ENCODE results near the gene POLR1A. TPM values are rescaled to one million over a fixed set of nuclear protein-coding genes. Genes with fewer than 3 reads are reported as not detected.

Gene POLR1A
- total RNA-seq, 1 donor from 2014 or later, result 45.2 TPM

DNA sequence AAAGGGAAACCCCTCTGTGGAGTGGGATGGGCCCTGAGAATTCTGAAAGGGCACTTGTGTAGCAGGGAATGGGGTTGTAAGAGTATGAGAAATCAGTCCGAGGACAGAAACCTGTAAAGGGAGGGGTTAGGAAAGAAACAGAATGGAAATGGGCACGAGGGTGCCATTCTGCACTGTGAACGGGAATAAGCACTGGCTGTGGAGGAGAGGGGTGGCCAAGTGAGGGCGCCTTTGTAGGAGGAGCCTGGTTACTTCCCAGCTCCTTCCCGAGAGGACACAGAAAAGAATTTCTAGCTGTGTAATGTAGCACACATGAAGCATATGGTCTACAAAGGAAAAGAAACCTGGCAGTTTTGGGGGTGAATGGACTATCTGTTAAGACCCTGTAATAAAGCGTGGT, 53.4 kb downstream of the POLR1A start:
- Histone ChIP-seq H2AFZ (ENCODE audit: low read depth, low read length) (no peak overlapping the region), H3K36me3 (ENCODE audit: insufficient read depth, low read length) (peaks cover 29% of the 10 kb centered on the region), H3K9me3 (ENCODE audit: insufficient read depth, low read depth, low read length) (no peaks in the 10 kb centered on the region), H3K27me3 (ENCODE audit: insufficient read depth, low read length) (no peaks in the 10 kb centered on the region), H3K4me3 (ENCODE audit: insufficient read depth, low read depth, low read length) (no peak overlapping the region), H3K9ac (ENCODE audit: low read length) (no peak overlapping the region), H3K4me1 (ENCODE audit: insufficient read depth, low read length) (peaks cover 3% of the 10 kb centered on the region), H4K20me1 (ENCODE audit: insufficient read depth, low read length) (no peaks in the 10 kb centered on the region), H3K27ac (ENCODE audit: low read depth, low read length) (no peak overlapping the region), H3K79me2 (ENCODE audit: insufficient read depth, low read length) (no peaks in the 10 kb centered on the region), H3K4me2 (ENCODE audit: low read length) (no peak overlapping the region)
- Mint-ChIP-seq H3K36me3 (ENCODE audit: low read depth, unreplicated experiment) (peaks cover 22% of the 10 kb centered on the region), H3K9me3 (ENCODE audit: unreplicated experiment) (no peaks in the 10 kb centered on the region), H3K27ac (ENCODE audit: unreplicated experiment) (no peak overlapping the region), H3K27me3 (ENCODE audit: low read depth, unreplicated experiment) (no peaks in the 10 kb centered on the region), H3K4me3 (ENCODE audit: unreplicated experiment) (no peak overlapping the region), H3K4me1 (ENCODE audit: low read depth, unreplicated experiment) (peaks cover 1% of the 10 kb centered on the region)
- FAIRE-seq (no peak), DNase-seq (ENCODE audit: low read depth) (no peak)
- TF ChIP-seq CTCF (IDR thresholded peaks at IDR 0.05; ENCODE audit: insufficient read depth, low read depth, low read length) (no peak), EZH2 (IDR thresholded peaks at IDR 0.05; ENCODE audit: insufficient read depth, low read length) (no peak)

- TF ChIP-seq CTCF (IDR thresholded peaks at IDR 0.05; ENCODE audit: insufficient read depth, low read depth, low read length), result no peak
- TF ChIP-seq EZH2 (IDR thresholded peaks at IDR 0.05; ENCODE audit: insufficient read depth, low read length), result no peak
- H3K9ac ChIP-seq (ENCODE audit: low read length), result no peak overlapping the region
- no peaks in the 10 kb centered on the region for H3K9me3 ChIP-seq (ENCODE audit: insufficient read depth, low read depth, low read length)
- no peaks in the 10 kb centered on the region for H3K9me3 Mint-ChIP-seq (ENCODE audit: unreplicated experiment)
- no peak overlapping the region for H3K4me3 ChIP-seq (ENCODE audit: insufficient read depth, low read depth, low read length)
- H3K4me3 Mint-ChIP-seq (ENCODE audit: unreplicated experiment), result no peak overlapping the region
- H4K20me1 ChIP-seq (ENCODE audit: insufficient read depth, low read length), result no peaks in the 10 kb centered on the region
- FAIRE-seq (no peak), DNase-seq (ENCODE audit: low read depth) (no peak)
- peaks cover 5% of the 10 kb centered on the region for H3K4me1 ChIP-seq (ENCODE audit: insufficient read depth, low read length)
- peaks cover 6% of the 10 kb centered on the region for H3K4me1 Mint-ChIP-seq (ENCODE audit: low read depth, unreplicated experiment)
- H3K27ac Mint-ChIP-seq (ENCODE audit: unreplicated experiment), result no peak overlapping the region
- no peak overlapping the region for H3K27ac ChIP-seq (ENCODE audit: low read depth, low read length)
- H3K27me3 Mint-ChIP-seq (ENCODE audit: low read depth, unreplicated experiment), result no peaks in the 10 kb centered on the region
- peaks cover 28% of the 10 kb centered on the region for H3K36me3 Mint-ChIP-seq (ENCODE audit: low read depth, unreplicated experiment)
- no peak overlapping the region for H3K4me2 ChIP-seq (ENCODE audit: low read length)
- no peak overlapping the region for H2AFZ ChIP-seq (ENCODE audit: low read depth, low read length)
- no peaks in the 10 kb centered on the region for H3K79me2 ChIP-seq (ENCODE audit: insufficient read depth, low read length)
- H3K27me3 ChIP-seq (ENCODE audit: insufficient read depth, low read length), result no peaks in the 10 kb centered on the region
- peaks cover 43% of the 10 kb centered on the region for H3K36me3 ChIP-seq (ENCODE audit: insufficient read depth, low read length)
These were observed 55.4 kb downstream of the POLR1A start for GRCh38 chr2:86050301-86050700.

DNA sequence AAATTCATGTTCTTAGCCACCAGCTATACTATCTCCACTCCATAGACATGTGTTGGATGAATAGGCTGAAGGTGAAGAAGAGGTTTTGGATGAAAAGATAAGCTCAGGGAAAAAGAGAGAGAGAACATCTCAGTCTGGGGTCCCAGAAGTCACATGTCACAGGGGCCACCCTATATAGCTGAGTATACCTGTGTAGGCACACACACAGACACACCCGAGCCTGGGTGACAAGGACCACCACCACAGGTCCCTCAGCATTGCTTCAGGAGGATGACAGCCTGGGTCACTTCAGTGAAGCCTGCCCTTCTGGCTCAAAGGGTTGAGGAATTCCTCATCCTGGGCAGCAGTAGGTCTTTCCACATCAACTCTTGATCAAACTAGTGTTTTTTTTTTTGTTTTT, 56.2 kb downstream of the POLR1A start:
- Mint-ChIP-seq H3K27ac (ENCODE audit: unreplicated experiment) (no peak overlapping the region), H3K9me3 (ENCODE audit: unreplicated experiment) (no peaks in the 10 kb centered on the region), H3K4me1 (ENCODE audit: low read depth, unreplicated experiment) (peaks cover 6% of the 10 kb centered on the region), H3K27me3 (ENCODE audit: low read depth, unreplicated experiment) (no peaks in the 10 kb centered on the region), H3K4me3 (ENCODE audit: unreplicated experiment) (no peak overlapping the region), H3K36me3 (ENCODE audit: low read depth, unreplicated experiment) (peaks cover 35% of the 10 kb centered on the region)
- Histone ChIP-seq H3K27me3 (ENCODE audit: insufficient read depth, low read length) (no peaks in the 10 kb centered on the region), H3K4me1 (ENCODE audit: insufficient read depth, low read length) (peaks cover 5% of the 10 kb centered on the region), H3K4me2 (ENCODE audit: low read length) (no peak overlapping the region), H2AFZ (ENCODE audit: low read depth, low read length) (no peak overlapping the region), H3K4me3 (ENCODE audit: insufficient read depth, low read depth, low read length) (no peak overlapping the region), H3K27ac (ENCODE audit: low read depth, low read length) (no peak overlapping the region), H3K36me3 (ENCODE audit: insufficient read depth, low read length) (peaks cover 50% of the 10 kb centered on the region), H4K20me1 (ENCODE audit: insufficient read depth, low read length) (no peaks in the 10 kb centered on the region), H3K9ac (ENCODE audit: low read length) (no peak overlapping the region), H3K79me2 (ENCODE audit: insufficient read depth, low read length) (no peaks in the 10 kb centered on the region), H3K9me3 (ENCODE audit: insufficient read depth, low read depth, low read length) (no peaks in the 10 kb centered on the region)
- FAIRE-seq (no peak), DNase-seq (ENCODE audit: low read depth) (no peak)
- TF ChIP-seq CTCF (IDR thresholded peaks at IDR 0.05; ENCODE audit: insufficient read depth, low read depth, low read length) (no peak), EZH2 (IDR thresholded peaks at IDR 0.05; ENCODE audit: insufficient read depth, low read length) (no peak)
